ENCODE data around the gene SCN11A. TPM values are rescaled to one million over a fixed set of nuclear protein-coding genes. Genes with fewer than 3 reads are reported as not detected.

Gene SCN11A
- total RNA-seq: under 0.01 TPM in 2 replicates

GRCh38 chr3:39051649-39052561, at the start of gene SCN11A, which contains the start of gene WDR48:
Gene SCN11A (minus strand): TSS chr3:39051944. CDS start chr3:38950362, 101,582 bp downstream.
Gene WDR48 (plus strand): TSS chr3:39052016. CDS start chr3:39052026, 10 bp downstream.
- peak; percentile 93 to 96 for DNase-seq (ENCODE audit: low read depth in 2 of 2)

- DNase-seq (ENCODE audit: low read depth in 2 of 2): peak; percentile 50 to 59
Observed at GRCh38 chr3:39101022-39101689, 49.4 kb upstream of the SCN11A start.

GRCh38 chr3:39100500-39100886, 48.7 kb upstream of the SCN11A start:
- no peak for DNase-seq (ENCODE audit: low read depth in 2 of 2)

GRCh38 chr3:39099738-39100499, 48.2 kb upstream of the SCN11A start:
- no peak for DNase-seq (ENCODE audit: low read depth in 2 of 2)

GRCh38 chr3:39099242-39099641, 47.5 kb upstream of the SCN11A start:
- DNase-seq (ENCODE audit: low read depth in 2 of 2): no peak

GRCh38 chr3:39098473-39099000, 46.8 kb upstream of the SCN11A start:
- no peak for DNase-seq (ENCODE audit: low read depth in 2 of 2)

DNA sequence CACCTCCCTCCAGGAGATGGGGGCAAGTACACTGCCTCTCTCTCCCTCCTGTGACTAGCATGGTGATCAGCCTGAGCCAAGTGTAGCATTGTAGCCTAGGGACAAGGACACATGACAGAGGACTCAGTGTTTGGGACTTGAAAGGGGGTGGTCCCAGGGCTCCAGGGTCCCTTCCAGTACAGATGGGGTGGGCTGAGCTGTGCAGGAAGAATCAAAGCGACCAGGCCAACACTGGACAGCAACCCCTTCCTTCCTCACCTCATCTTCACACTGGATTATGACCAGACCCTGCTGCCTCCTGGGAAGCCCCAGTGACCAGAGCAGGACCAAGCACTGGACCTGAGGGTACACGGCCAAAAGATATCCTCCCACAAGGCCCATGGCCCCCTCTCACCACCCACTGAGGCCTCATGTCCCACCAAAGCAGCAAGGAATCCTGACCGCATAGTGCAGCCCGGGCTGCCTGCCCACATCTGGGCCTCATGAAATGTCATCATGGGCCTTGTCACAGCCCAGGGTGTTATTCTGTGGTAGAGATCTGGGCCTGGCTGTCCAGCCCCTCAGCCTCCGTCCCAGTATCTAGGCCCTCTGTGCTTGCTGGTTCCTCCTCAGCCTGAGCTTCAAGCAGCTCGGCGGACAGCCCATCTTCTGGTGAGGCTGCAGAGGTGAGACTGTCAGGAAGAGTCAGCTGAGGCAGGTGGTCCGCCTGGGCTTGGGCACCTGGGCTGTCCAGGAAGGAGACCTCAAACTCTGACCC, 46.1 kb upstream of the SCN11A start:
- no peak for DNase-seq (ENCODE audit: low read depth in 2 of 2)

- DNase-seq (ENCODE audit: low read depth in 2 of 2): peak; percentile 32 to 54
Observed at GRCh38 chr3:39096775-39097174, 45.0 kb upstream of the SCN11A start.

GRCh38 chr3:39095778-39096177, 44.0 kb upstream of the SCN11A start:
- no peak for DNase-seq (ENCODE audit: low read depth in 2 of 2)

DNA sequence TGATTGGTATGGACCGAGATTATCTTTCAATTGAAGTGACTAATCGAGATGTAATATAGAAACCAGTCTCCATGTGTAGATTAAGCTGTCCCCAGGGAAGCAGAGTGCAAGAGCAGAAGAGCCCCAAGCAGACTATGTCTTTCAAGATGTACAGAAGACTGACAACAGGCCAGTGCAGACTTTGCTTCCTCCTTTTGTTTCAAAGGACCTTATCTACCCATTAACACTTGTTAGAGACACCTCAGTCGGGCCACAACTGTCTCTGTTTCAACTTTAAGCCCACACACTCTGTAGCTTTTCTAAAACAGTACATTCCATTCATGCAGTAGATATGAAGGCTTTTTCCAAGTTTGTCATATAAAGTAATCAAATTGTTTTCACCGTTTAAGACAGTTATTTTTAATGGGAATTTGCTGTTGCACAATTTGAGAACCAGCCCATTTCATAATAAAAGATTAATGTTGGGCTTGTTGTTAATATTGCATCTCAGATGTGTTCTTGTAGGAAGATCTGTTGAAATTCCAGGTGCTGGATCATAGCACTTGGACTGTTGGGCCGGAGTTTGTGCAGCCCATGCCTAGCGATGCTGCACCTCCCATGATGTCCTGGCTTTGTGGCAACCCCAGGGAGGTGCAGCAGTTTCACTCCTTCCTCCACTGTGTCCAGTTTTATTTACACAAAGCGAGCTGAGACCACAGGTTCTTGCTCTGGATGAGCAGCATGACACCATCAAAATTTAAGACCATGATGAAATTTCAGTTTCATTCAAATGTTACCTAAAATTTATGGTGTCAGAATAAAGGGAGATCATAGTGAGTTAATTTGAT, 43.3 kb upstream of the SCN11A start:
- DNase-seq (ENCODE audit: low read depth in 2 of 2): no peak

- no peak for DNase-seq (ENCODE audit: low read depth in 2 of 2)
Observed at GRCh38 chr3:39090922-39091321, 39.2 kb upstream of the SCN11A start.

DNA sequence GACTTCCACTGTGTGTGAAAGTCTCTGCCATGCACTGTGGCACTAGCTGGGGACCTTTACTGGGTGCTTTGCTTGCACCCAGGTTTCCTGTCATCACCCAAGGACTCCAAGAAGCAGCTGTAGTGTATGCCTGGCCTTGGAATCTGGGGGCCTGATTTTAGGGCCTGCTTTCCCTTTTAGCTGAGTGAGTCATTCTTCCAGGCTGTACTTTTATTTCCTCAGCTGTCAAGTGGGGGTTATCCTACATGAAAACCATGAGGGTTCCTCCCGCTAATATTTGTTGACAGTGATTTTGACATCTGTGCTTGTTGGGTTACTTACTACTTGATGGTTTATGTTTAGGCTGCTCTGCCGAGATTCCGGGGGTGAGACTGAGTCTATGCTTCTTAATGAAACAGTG, 37.1 kb upstream of the SCN11A start:
- peak in 1 of 2 donors; percentile 54 for DNase-seq (ENCODE audit: low read depth in 2 of 2)

GRCh38 chr3:39088456-39088855, 36.7 kb upstream of the SCN11A start:
- DNase-seq (ENCODE audit: low read depth in 2 of 2): no peak

DNA sequence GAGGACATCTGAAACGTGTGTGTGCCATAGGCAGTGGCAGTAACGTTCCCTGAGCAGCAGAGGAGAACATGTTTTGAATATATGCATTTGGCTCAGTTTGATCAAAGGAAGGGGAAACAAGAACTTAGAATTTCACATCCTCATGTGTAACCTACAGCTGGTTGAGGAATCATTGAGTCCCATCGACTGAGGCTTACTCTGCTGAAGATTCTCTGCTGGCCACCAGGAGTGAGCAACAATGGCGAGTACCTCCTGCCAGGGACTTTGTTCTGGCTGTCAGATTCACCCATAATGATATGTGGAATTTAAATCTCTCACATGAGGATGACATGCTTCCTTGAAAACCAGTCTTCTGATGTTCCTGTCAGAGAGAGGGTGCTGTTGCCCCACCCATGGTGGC, 34.4 kb upstream of the SCN11A start:
- DNase-seq (ENCODE audit: low read depth in 2 of 2): no peak

GRCh38 chr3:39082666-39083313, 31.0 kb upstream of the SCN11A start:
- no peak for DNase-seq (ENCODE audit: low read depth in 2 of 2)

DNA sequence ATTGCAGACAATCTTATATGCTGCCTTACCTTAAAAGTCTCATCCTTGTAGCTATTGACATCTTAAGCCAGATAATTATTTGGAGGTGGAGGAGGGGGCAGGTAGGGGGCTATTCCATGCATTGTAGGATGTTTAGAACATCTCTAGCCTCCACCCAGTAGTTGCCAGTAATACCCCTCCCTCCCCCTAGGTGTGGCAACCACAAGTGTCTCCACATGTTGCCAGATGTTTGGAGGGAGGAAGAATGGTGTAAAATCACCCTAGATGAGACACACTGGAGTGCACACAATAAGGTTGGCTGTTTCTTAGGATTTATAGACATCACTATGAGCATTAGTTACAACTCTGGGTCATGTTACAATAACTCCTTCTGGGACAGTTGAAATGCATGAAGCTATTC, 28.3 kb upstream of the SCN11A start:
- DNase-seq (ENCODE audit: low read depth in 2 of 2): no peak

GRCh38 chr3:39079530-39079929, 27.8 kb upstream of the SCN11A start:
- DNase-seq (ENCODE audit: low read depth in 2 of 2): no peak

DNA sequence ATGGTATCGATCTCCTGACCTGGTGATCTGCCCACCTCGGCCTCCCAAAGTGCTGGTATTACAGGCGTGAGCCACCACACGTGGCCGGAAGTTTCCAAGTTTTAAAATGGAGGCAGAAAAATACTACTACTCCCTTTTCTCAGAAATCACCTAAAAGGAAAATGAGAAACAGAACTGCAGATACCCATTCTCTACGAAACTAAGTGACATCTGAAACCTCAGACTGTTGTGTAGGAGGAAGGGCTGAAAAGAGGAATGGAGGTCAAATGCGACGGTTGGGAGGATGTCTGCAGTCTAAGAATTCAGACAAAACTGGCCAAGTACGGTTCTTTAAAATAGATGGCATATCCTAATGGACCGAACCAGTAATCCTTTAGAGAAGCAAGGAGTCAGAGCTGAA, 24.2 kb upstream of the SCN11A start:
- DNase-seq (ENCODE audit: low read depth in 2 of 2): no peak

- DNase-seq (ENCODE audit: low read depth in 2 of 2): no peak
Observed at GRCh38 chr3:39068556-39068955, 16.8 kb upstream of the SCN11A start.

- DNase-seq (ENCODE audit: low read depth in 2 of 2): no peak
Observed at GRCh38 chr3:39067286-39067685, 15.5 kb upstream of the SCN11A start.
